Astrocyte of the spinal cord (primary cell): ENCODE measurements around the gene DNAJC5.
"Not testable (repeated sequence)": the region's sequence is repeated elsewhere in the genome, so short reads cannot be mapped to it uniquely, and the experiment has no call there.

Experiments
- DNase-seq: peaks from one replicate; pipeline ENCODE4 v3.0.0; 2011; ENCODE audit warnings: low read depth, low spot score
- H3K4me3 ChIP-seq: 2 replicates; pipeline ENCODE4 v1.5.1; 2011; ENCODE audit warnings: low read depth, mild to moderate bottlenecking, low read length, moderate library complexity
- CTCF ChIP-seq: IDR thresholded peaks from 2 replicates; pipeline ENCODE4 v1.5.1; 2012; ENCODE audit warnings: low read depth, mild to moderate bottlenecking, low read length, inconsistent platforms
- in situ Hi-C: cut with HindIII; loops from 2 replicates; pipeline ENCODE4 v1.10.0; 2017; ENCODE audit warnings: low sequenced_read_pairs

The DNAJC5 gene

GRCh38 chr20:63915471-63915870, 20.5 kb downstream of the DNAJC5 start:
- TF ChIP-seq CTCF: no peak
- in situ Hi-C loops: no loop called here
- no peak for DNase-seq

GRCh38 chr20:63916371-63916939, 21.5 kb downstream of the DNAJC5 start:
- in situ Hi-C loops, H3K4me3 ChIP-seq, DNase-seq: not testable (repeated sequence)

More at GRCh38 chr20:63915471-63915870, 20.5 kb downstream of the DNAJC5 start:
- no peak overlapping the region for H3K4me3 ChIP-seq

GRCh38 chr20:63917811-63918210, 22.9 kb downstream of the DNAJC5 start:
- TF ChIP-seq CTCF: no peak
- no peak overlapping the region for H3K4me3 ChIP-seq
- no peak for DNase-seq
- in situ Hi-C loops: no loop called here

- in situ Hi-C loops: no loop called here
- no peak for TF ChIP-seq CTCF
- DNase-seq: no peak
- H3K4me3 ChIP-seq: no peak overlapping the region
Measured at GRCh38 chr20:63919130-63919529, 24.2 kb downstream of the DNAJC5 start.

- DNase-seq: no peak
- TF ChIP-seq CTCF: no peak
- in situ Hi-C loops: no loop called here
- no peak overlapping the region for H3K4me3 ChIP-seq
Measured at GRCh38 chr20:63920226-63920625, 25.3 kb downstream of the DNAJC5 start.

- no peak for DNase-seq
- TF ChIP-seq CTCF: no peak
- in situ Hi-C loops: no loop called here
- no peak overlapping the region for H3K4me3 ChIP-seq
Measured at GRCh38 chr20:63923651-63924050, 28.7 kb downstream of the DNAJC5 start.

- in situ Hi-C loops: no loop called here
- no peak for TF ChIP-seq CTCF
- H3K4me3 ChIP-seq: no peak overlapping the region
- no peak for DNase-seq
Measured at GRCh38 chr20:63924241-63924640, 29.3 kb downstream of the DNAJC5 start.
